Peyer's patch (tissue), 4 donors: ENCODE measurements around the gene SLC5A3.

Experiments
- POLR2A ChIP-seq, 2 donors: fragments of 450-650 bp; IDR thresholded peaks; one replicate each; pipeline ENCODE4 v1.5.1; 2017; ENCODE audit warnings: antibody characterized with exemption in 2 of 2, mild to moderate bottlenecking in 2 of 2, moderate library complexity in 2 of 2
- TF ChIP-seq, protein P1 (sequence below), 6 experiments: fragments of 450-650 bp in 4 of 6; fragments of 200-600 bp in 2 of 6; sonication (generic) in 1 of 6; IDR thresholded peaks; one replicate each; pipeline ENCODE4 v1.5.1; 2017 to 2019; ENCODE audit warnings: antibody characterized with exemption in 6 of 6, mild to moderate bottlenecking in 3 of 6, moderate library complexity in 1 of 6

DNA sequence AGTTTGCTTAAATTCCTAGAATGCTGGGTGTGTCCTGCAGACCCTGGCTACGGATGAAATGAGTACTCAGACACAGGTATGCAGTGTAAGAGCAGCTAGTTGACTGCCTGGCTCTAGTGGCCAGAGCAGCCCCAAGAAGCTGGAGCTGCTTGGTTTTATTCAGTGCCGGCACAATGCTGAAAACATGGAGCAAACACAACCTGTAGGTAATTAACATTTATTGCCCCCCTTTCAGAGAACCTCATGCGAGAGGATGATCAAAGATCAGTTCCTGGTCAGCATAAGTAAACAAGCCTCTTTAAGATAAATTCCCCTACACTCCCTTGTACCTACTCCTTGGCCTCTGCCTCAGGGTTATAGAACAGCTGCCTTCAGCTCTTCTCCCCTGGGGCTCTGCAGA is 43.2 kb downstream of the SLC5A3 start:
- TF ChIP-seq, protein P1, sequence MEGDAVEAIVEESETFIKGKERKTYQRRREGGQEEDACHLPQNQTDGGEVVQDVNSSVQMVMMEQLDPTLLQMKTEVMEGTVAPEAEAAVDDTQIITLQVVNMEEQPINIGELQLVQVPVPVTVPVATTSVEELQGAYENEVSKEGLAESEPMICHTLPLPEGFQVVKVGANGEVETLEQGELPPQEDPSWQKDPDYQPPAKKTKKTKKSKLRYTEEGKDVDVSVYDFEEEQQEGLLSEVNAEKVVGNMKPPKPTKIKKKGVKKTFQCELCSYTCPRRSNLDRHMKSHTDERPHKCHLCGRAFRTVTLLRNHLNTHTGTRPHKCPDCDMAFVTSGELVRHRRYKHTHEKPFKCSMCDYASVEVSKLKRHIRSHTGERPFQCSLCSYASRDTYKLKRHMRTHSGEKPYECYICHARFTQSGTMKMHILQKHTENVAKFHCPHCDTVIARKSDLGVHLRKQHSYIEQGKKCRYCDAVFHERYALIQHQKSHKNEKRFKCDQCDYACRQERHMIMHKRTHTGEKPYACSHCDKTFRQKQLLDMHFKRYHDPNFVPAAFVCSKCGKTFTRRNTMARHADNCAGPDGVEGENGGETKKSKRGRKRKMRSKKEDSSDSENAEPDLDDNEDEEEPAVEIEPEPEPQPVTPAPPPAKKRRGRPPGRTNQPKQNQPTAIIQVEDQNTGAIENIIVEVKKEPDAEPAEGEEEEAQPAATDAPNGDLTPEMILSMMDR (IDR thresholded peaks at IDR 0.05): no peak
- TF ChIP-seq POLR2A (IDR thresholded peaks at IDR 0.05): no peak
